Hepatocyte (in vitro differentiated cells): ENCODE data around the gene ZFHX3.

Experiments used
- EZH2 ChIP-seq: fragments of 200-600 bp; sonication (generic); IDR thresholded peaks from 2 replicates; pipeline ENCODE4 v1.6.1; 2016; ENCODE audit warnings: antibody characterized with exemption, mild to moderate bottlenecking, borderline replicate concordance
- EZH2phosphoT487 ChIP-seq: fragments of 200-600 bp; sonication (generic); IDR thresholded peaks from one replicate; pipeline ENCODE4 v1.6.1; 2018; ENCODE audit warnings: antibody characterized with exemption, mild to moderate bottlenecking, low read depth, moderate library complexity; ENCODE audit not compliant: unreplicated experiment, severe bottlenecking
- TF ChIP-seq, protein P1 (sequence below): fragments of 200-600 bp; sonication (generic); IDR thresholded peaks from 2 replicates; pipeline ENCODE4 v1.5.1; 2016; ENCODE audit warnings: antibody characterized with exemption, mild to moderate bottlenecking; ENCODE audit not compliant: poor library complexity

DNA sequence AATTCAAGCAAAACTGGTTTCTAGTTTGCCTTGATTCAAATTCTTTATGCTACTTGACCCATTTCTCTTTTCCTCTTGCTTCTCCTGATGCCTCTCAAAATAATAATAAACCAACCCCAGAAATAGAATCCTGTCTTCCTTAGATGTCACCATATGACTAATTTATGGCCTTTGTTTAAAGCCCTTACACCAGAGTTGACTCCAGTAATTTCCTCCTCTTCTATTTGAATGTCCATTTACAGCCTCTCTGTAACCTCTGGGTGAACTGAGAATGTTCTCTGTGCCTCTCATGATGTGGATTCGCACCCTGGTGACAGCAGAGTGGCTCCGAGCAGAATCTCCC, 31.5 kb downstream of the ZFHX3 start:
- TF ChIP-seq EZH2 (no peak), EZH2phosphoT487 (no peak)
- TF ChIP-seq, protein P1, sequence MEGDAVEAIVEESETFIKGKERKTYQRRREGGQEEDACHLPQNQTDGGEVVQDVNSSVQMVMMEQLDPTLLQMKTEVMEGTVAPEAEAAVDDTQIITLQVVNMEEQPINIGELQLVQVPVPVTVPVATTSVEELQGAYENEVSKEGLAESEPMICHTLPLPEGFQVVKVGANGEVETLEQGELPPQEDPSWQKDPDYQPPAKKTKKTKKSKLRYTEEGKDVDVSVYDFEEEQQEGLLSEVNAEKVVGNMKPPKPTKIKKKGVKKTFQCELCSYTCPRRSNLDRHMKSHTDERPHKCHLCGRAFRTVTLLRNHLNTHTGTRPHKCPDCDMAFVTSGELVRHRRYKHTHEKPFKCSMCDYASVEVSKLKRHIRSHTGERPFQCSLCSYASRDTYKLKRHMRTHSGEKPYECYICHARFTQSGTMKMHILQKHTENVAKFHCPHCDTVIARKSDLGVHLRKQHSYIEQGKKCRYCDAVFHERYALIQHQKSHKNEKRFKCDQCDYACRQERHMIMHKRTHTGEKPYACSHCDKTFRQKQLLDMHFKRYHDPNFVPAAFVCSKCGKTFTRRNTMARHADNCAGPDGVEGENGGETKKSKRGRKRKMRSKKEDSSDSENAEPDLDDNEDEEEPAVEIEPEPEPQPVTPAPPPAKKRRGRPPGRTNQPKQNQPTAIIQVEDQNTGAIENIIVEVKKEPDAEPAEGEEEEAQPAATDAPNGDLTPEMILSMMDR: no peak
